Trophoblast cell (in vitro differentiated cells and primary cell): ENCODE data around the gene G2E3.
"Not testable (repeated sequence)": the region's sequence is repeated elsewhere in the genome, so short reads cannot be mapped to it uniquely, and the experiment has no call there.

Experiments used
- DNase-seq, 2 donors: peaks; one replicate each; pipeline ENCODE4 v3.0.0-alpha.2; 2016
- H2AFZ ChIP-seq: 2 replicates; pipeline ENCODE4 v1.6.1; 2013; ENCODE audit warnings: low read length, moderate library complexity, mild to moderate bottlenecking; ENCODE audit not compliant: insufficient read depth, poor library complexity
- H2AK5ac ChIP-seq: 2 replicates; pipeline ENCODE4 v1.6.1; 2013; ENCODE audit warnings: mild to moderate bottlenecking, low read length
- H2BK120ac ChIP-seq: 2 replicates; pipeline ENCODE4 v1.6.1; 2013; ENCODE audit warnings: low read length, mild to moderate bottlenecking, moderate library complexity; ENCODE audit not compliant: insufficient read depth, poor library complexity
- H2BK12ac ChIP-seq: 2 replicates; pipeline ENCODE4 v1.6.1; 2013; ENCODE audit warnings: mild to moderate bottlenecking, low read length, moderate library complexity
- H2BK5ac ChIP-seq: 2 replicates; pipeline ENCODE4 v1.6.1; 2013; ENCODE audit warnings: low read length, low read depth, moderate library complexity, mild to moderate bottlenecking; ENCODE audit not compliant: poor library complexity
- H3K14ac ChIP-seq: 2 replicates; pipeline ENCODE4 v1.6.1; 2013; ENCODE audit warnings: mild to moderate bottlenecking, low read length
- H3K18ac ChIP-seq: 2 replicates; pipeline ENCODE4 v1.6.1; 2013; ENCODE audit warnings: mild to moderate bottlenecking, low read length
- H3K23ac ChIP-seq: 2 replicates; pipeline ENCODE4 v1.6.1; 2013; ENCODE audit warnings: low read length
- H3K27ac ChIP-seq: 2 replicates; pipeline ENCODE4 v1.5.1; 2013; ENCODE audit warnings: low read depth, mild to moderate bottlenecking, inconsistent platforms, low read length, moderate library complexity
- H3K27me3 ChIP-seq: 2 replicates; pipeline ENCODE4 v1.6.1; 2013; ENCODE audit warnings: inconsistent platforms, mild to moderate bottlenecking, low read length, moderate library complexity; ENCODE audit not compliant: insufficient read depth
- H3K36me3 ChIP-seq, 2 experiments: 1 replicate in 1 of 2; 2 replicates in 1 of 2; pipeline ENCODE4 v1.6.1; 2013; ENCODE audit warnings: low read length in 2 of 2, mild to moderate bottlenecking in 2 of 2, moderate library complexity in 1 of 2; ENCODE audit not compliant: insufficient read depth in 2 of 2, control insufficient read depth in 1 of 2
- H3K4ac ChIP-seq: 2 replicates; pipeline ENCODE4 v1.6.1; 2013; ENCODE audit warnings: low read depth, mild to moderate bottlenecking, low read length, moderate library complexity
- H3K4me1 ChIP-seq, 2 experiments: 1 replicate in 1 of 2; 2 replicates in 1 of 2; pipeline ENCODE4 v1.6.1; 2013; ENCODE audit warnings: low read length in 2 of 2, mild to moderate bottlenecking in 2 of 2, moderate library complexity in 1 of 2; ENCODE audit not compliant: insufficient read depth in 2 of 2, control insufficient read depth in 1 of 2
- H3K4me2 ChIP-seq: 2 replicates; pipeline ENCODE4 v1.6.1; 2013; ENCODE audit warnings: inconsistent platforms, mild to moderate bottlenecking, low read length, moderate library complexity
- H3K4me3 ChIP-seq: 2 replicates; pipeline ENCODE4 v1.5.1; 2013; ENCODE audit warnings: mild to moderate bottlenecking, low read depth, low read length, inconsistent platforms
- H3K79me1 ChIP-seq: one replicate; pipeline ENCODE4 v1.6.1; 2013; ENCODE audit warnings: low read length
- H3K79me2 ChIP-seq: 2 replicates; pipeline ENCODE4 v1.6.1; 2013; ENCODE audit warnings: low read length, mild to moderate bottlenecking; ENCODE audit not compliant: control insufficient read depth, insufficient read depth, poor library complexity
- H3K9ac ChIP-seq: 2 replicates; pipeline ENCODE4 v1.6.1; 2013; ENCODE audit warnings: mild to moderate bottlenecking, low read length
- H3K9me3 ChIP-seq: 2 replicates; pipeline ENCODE4 v1.6.1; 2013; ENCODE audit warnings: low read depth, mild to moderate bottlenecking, control low read depth, inconsistent platforms, low read length; ENCODE audit not compliant: insufficient read depth
- H4K12ac ChIP-seq: 2 replicates; pipeline ENCODE4 v1.6.1; 2013; ENCODE audit warnings: low read depth, mild to moderate bottlenecking, low read length, moderate library complexity
- H4K8ac ChIP-seq: 2 replicates; pipeline ENCODE4 v1.6.1; 2013; ENCODE audit warnings: low read depth, mild to moderate bottlenecking, low read length, moderate library complexity
- H4K91ac ChIP-seq: one replicate; pipeline ENCODE4 v1.6.1; 2013; ENCODE audit warnings: low read depth, mild to moderate bottlenecking, low read length, moderate library complexity
- WGBS: extraction: QIAGEN DNeasy Blood & Tissue Kit; methylation state at CpG from one replicate; pipeline ENCODE4 v1.1.7; 2013; ENCODE audit warnings: missing lambda C conversion rate; ENCODE audit not compliant: insufficient read length, insufficient coverage; ENCODE audit errors: extremely low coverage; 5-methylcytosine and 5-hydroxymethylcytosine counted together

G2E3 gene

GRCh38 chr14:30600922-30601918, 42.3 kb downstream of the G2E3 start:
- DNase-seq = no peak

GRCh38 chr14:30603402-30603801, 44.4 kb downstream of the G2E3 start:
- no peaks in the 10 kb centered on the region for H3K79me2 ChIP-seq
- H2AFZ ChIP-seq = no peak overlapping the region
- H2BK12ac ChIP-seq = no peak overlapping the region
- no peak overlapping the region for H3K9ac ChIP-seq
- no peak overlapping the region for H3K27ac ChIP-seq
- no peaks in the 10 kb centered on the region for H3K9me3 ChIP-seq
- H3K4me2 ChIP-seq = no peak overlapping the region
- H3K18ac ChIP-seq = no peak overlapping the region
- no peak overlapping the region for H3K4me3 ChIP-seq
- peaks cover 13 to 21% of the 10 kb centered on the region in 2 experiments for H3K36me3 ChIP-seq
- H3K23ac ChIP-seq = no peak overlapping the region
- no peak overlapping the region for H3K4ac ChIP-seq
- no peak overlapping the region for H4K91ac ChIP-seq
- H3K79me1 ChIP-seq = no peaks in the 10 kb centered on the region
- no peak overlapping the region for H4K8ac ChIP-seq
- no peaks in the 10 kb centered on the region for H3K27me3 ChIP-seq
- DNase-seq = peak; percentile 35 to 58
- no peak overlapping the region for H2BK5ac ChIP-seq
- no peak overlapping the region for H2BK120ac ChIP-seq
- no peaks in the 10 kb centered on the region for H3K4me1 ChIP-seq
- peak overlapping the region; percentile 43 for H4K12ac ChIP-seq
- H3K14ac ChIP-seq = no peak overlapping the region
- H2AK5ac ChIP-seq = no peak overlapping the region
- WGBS = no CpG with 5 or more reads among the region's 3 CpGs

More at GRCh38 chr14:30600922-30601918, 42.3 kb downstream of the G2E3 start:
- Histone ChIP-seq H2BK12ac (no peak overlapping the region), H4K12ac (no peak overlapping the region), H3K4me2 (no peak overlapping the region), H3K9me3 (no peaks in the 10 kb centered on the region), H2AK5ac (no peak overlapping the region), H3K4ac (no peak overlapping the region), H3K18ac (no peak overlapping the region), H3K9ac (no peak overlapping the region), H3K27ac (no peak overlapping the region), H3K4me1 (no peaks in the 10 kb centered on the region), H2BK5ac (no peak overlapping the region), H3K27me3 (no peaks in the 10 kb centered on the region), H2AFZ (no peak overlapping the region), H3K36me3 (peaks cover 16 to 19% of the 10 kb centered on the region in 2 experiments), H3K79me1 (no peaks in the 10 kb centered on the region), H3K23ac (no peak overlapping the region), H3K4me3 (no peak overlapping the region), H3K14ac (no peak overlapping the region), H4K8ac (no peak overlapping the region), H2BK120ac (no peak overlapping the region), H4K91ac (no peak overlapping the region), H3K79me2 (no peaks in the 10 kb centered on the region)
- no CpG with 5 or more reads among the region's 8 CpGs for WGBS

- not testable (repeated sequence) for H4K8ac ChIP-seq, H3K18ac ChIP-seq, H3K14ac ChIP-seq, H3K4me1 ChIP-seq, H3K9ac ChIP-seq, H3K27me3 ChIP-seq, H2BK12ac ChIP-seq, H3K79me2 ChIP-seq, H3K4me2 ChIP-seq, H2AK5ac ChIP-seq, H3K23ac ChIP-seq, H4K12ac ChIP-seq, H3K4ac ChIP-seq, H2BK5ac ChIP-seq, H3K4me3 ChIP-seq, DNase-seq, H2BK120ac ChIP-seq, H3K27ac ChIP-seq, H3K9me3 ChIP-seq, H4K91ac ChIP-seq, H3K79me1 ChIP-seq, H2AFZ ChIP-seq
- H3K36me3 ChIP-seq = peaks cover 13 to 23% of the 10 kb centered on the region in 2 experiments
- WGBS = no CpG with 5 or more reads among the region's 8 CpGs
Measured at GRCh38 chr14:30604696-30605095, 45.7 kb downstream of the G2E3 start.

GRCh38 chr14:30607156-30607780, 48.3 kb downstream of the G2E3 start:
- Histone ChIP-seq H3K4ac (no peak overlapping the region), H2BK120ac (no peak overlapping the region), H3K79me1 (no peaks in the 10 kb centered on the region), H2AK5ac (no peak overlapping the region), H4K91ac (no peak overlapping the region), H3K27me3 (no peaks in the 10 kb centered on the region), H2AFZ (no peak overlapping the region), H3K27ac (no peak overlapping the region), H2BK5ac (no peak overlapping the region), H3K36me3 (peaks cover 13 to 17% of the 10 kb centered on the region in 2 experiments), H3K4me2 (no peak overlapping the region), H2BK12ac (no peak overlapping the region), H4K8ac (no peak overlapping the region), H3K9me3 (no peaks in the 10 kb centered on the region), H3K14ac (no peak overlapping the region), H3K79me2 (no peaks in the 10 kb centered on the region), H3K9ac (no peak overlapping the region), H3K18ac (no peak overlapping the region), H4K12ac (no peak overlapping the region), H3K4me3 (no peak overlapping the region), H3K4me1 (no peaks in the 10 kb centered on the region), H3K23ac (no peak overlapping the region)
- WGBS = no CpG with 5 or more reads among the region's 1 CpG
- no peak for DNase-seq
